Astrocyte of the cerebellum (primary cell): Measurements from ENCODE around the gene NFIX.
A peak's percentile ranks its signal among the peaks of the same experiment; 100 is the strongest.

Experiments used
- DNase-seq: peaks from one replicate; pipeline ENCODE4 v3.0.0-alpha.2; 2011; ENCODE audit warnings: low read depth
- H3K4me3 ChIP-seq: 2 replicates; pipeline ENCODE4 v1.5.1; 2011; ENCODE audit warnings: mild to moderate bottlenecking, low read depth, low read length, moderate library complexity
- CTCF ChIP-seq: IDR thresholded peaks from 2 replicates; pipeline ENCODE4 v1.5.1; 2012; ENCODE audit warnings: low read length, low read depth, moderate library complexity, mild to moderate bottlenecking; ENCODE audit errors: missing control alignments
- in situ Hi-C: cut with HindIII; loops from 2 replicates; pipeline ENCODE4 v1.10.0; 2017; ENCODE audit warnings: low sequenced_read_pairs

Gene NFIX

GRCh38 chr19:13055213-13056051 is 60.2 kb downstream of the NFIX start:
- peak overlapping the region; percentile 24 for H3K4me3 ChIP-seq
- no peak for TF ChIP-seq CTCF
- DNase-seq: peak; percentile 82
- in situ Hi-C loops: loop anchor here (25.0 kb wide), 1 partner anchor 182 kb away; no protein-coding TSS in a partner anchor

DNA sequence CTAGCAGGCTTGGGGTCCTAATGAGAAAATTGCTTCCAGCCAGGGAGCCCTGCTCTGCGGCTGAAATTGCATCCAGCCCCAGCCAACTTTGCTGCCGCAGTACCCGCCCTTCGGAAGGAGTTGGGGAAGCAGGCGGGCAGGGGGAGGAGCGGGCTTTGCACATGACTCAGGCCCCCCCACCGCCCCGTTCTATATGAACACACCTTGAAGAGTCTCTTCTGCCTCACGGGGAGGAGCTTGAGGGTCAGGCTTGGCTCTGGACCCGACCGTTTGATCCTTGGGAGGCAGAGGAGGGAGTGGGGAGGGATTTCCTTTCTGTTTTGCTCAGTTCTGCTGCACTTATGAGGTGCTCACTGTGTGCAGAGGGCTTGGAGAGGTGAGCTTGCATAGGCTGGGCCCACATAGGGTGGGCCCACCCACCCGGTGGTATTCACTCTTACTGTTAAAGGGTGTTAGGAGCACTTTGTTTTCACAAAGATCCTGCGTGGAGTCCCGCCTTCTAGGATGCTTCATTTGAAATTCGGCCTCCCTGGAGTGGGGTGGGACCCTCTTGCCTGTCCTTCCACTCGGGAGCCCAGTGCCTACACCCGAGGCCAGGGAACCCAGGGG is 60.9 kb downstream of the NFIX start:
- DNase-seq: peak; percentile 81
- TF ChIP-seq CTCF: no peak
- in situ Hi-C loops: loop anchor here (25.0 kb wide), 1 partner anchor 181 kb away; no protein-coding TSS in a partner anchor
- H3K4me3 ChIP-seq: peak overlapping the region; percentile 24

DNA sequence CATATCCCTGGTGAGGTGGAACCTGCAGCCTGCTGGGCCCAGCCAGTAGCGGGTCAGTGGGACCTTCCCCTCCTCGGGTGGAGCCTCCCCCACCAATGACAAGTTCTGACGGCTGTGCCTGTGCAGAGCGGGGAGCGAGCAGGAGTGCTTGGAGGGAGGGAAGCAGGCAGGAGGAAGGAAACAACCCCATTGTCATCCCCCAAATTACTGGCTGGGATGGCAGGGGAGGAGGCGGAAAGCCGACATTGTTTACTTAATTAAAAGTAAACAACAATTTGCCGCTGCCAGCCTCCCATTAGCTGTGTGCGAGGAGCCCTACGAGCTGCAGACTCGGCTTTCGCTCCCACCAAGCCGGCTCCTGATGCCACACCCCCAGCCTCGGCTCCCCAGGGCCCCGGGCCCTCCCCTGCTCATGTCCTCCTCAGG is 61.9 kb downstream of the NFIX start:
- no peak for DNase-seq
- H3K4me3 ChIP-seq: no peak overlapping the region
- TF ChIP-seq CTCF: no peak
- in situ Hi-C loops: loop anchor here (25.0 kb wide), 1 partner anchor 180 kb away; no protein-coding TSS in a partner anchor

DNA sequence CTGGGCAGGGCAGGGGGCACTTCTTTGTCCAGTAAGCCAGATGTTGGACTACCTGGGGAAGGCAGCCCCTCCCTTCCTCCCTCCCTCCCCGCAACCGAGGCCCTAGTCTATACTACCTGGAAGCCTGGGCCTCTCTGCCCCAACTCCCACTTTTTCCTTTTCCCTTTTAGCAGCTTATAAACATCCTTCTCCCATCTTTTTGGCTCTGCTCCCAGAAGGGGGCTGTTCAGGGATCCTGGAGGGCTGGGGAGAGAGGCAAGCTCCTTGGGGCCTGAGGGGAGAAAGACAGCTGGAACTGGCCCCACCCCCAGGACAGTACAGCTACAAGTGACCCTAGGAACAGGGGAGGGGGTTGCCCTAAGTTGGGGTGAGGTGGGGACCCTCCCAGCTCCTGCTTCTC is 62.5 kb downstream of the NFIX start:
- TF ChIP-seq CTCF: no peak
- in situ Hi-C loops: loop anchor here (25.0 kb wide), 1 partner anchor 180 kb away; no protein-coding TSS in a partner anchor

DNA sequence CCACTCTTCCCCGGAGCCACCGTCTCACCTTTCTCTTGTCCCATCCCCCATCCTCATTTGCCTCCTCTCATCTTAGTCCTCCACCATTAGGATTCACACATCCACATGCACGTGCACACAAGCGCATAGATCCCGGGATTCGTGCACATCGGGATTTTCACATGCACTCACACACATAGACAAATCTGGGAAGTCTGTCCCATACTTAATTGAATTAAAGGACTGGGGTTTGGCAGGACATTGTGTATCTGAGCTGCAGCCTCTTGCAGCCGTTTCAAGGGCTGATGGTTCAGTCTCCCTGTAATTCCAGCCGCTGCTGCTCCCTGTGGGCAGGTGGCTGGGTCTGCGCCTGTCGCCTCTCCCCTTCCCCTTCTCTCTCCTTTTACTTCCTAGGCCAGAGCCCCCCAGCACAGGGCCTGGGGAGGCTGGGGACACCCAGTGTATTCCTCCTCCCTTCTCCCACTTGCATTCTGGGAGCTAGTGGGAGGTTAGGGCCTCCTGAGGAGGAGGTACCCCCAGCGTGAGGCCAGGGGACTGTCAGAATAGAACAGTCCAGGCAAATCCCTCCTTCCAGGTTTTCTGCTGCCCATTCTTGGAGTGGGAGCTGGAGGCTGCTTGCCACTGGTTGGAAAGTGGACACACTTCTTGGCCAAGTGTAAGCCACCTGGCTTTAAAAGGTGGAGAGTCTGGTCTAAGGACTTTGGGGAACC is 63.8 kb downstream of the NFIX start:
- no peak for DNase-seq
- peak; percentile 21 for TF ChIP-seq CTCF
- H3K4me3 ChIP-seq: no peak overlapping the region
- in situ Hi-C loops: loop anchor here (25.0 kb wide), 1 partner anchor 178 kb away; no protein-coding TSS in a partner anchor

More for the DNA sequence above, 62.5 kb downstream of the NFIX start:
- no peak overlapping the region for H3K4me3 ChIP-seq
- DNase-seq: no peak
